Heart right ventricle (tissue), 16 donors: ENCODE data around the gene CD48. TPM values are rescaled to one million over a fixed set of nuclear protein-coding genes. Genes with fewer than 3 reads are reported as not detected.
"Not testable (repeated sequence)": the region's sequence is repeated elsewhere in the genome, so short reads cannot be mapped to it uniquely, and the experiment has no call there.

Source experiments
- ATAC-seq, 8 donors: fragments of 200-7000 bp; cut with Tn5 transposase; one replicate each; pipeline ENCODE4 v1.9.1; 2020; ENCODE audit warnings: mild to moderate bottlenecking in 8 of 8, moderate library complexity in 8 of 8, moderate number of reproducible peaks in 1 of 8
- DNase-seq, 2 donors: peaks; one replicate each; pipeline ENCODE4 v3.0.0-alpha.2; 2020
- H3K27ac ChIP-seq, 10 donors: fragments of 200-600 bp; sonication (generic) in 2 of 10; one replicate each; pipeline versions ENCODE4 v1.5.0 to v1.8.0; 2020 to 2022; ENCODE audit warnings: mild to moderate bottlenecking in 3 of 10
- H3K27me3 ChIP-seq, 7 donors: fragments of 200-600 bp; one replicate each; pipeline ENCODE4 v1.8.0; 2021 to 2022; ENCODE audit warnings: mild to moderate bottlenecking in 2 of 7
- H3K36me3 ChIP-seq, 9 donors: fragments of 200-600 bp; sonication (generic) in 1 of 9; one replicate each; pipeline versions ENCODE4 v1.5.0 to v1.8.0; 2020 to 2022; ENCODE audit warnings: mild to moderate bottlenecking in 2 of 9
- H3K4me1 ChIP-seq, 9 donors: fragments of 200-600 bp; sonication (generic) in 1 of 9; one replicate each; pipeline versions ENCODE4 v1.5.0 to v1.8.0; 2020 to 2022; ENCODE audit warnings: mild to moderate bottlenecking in 4 of 9
- H3K4me3 ChIP-seq, 10 donors: fragments of 200-600 bp; sonication (generic) in 2 of 10; one replicate each; pipeline versions ENCODE4 v1.5.0 to v1.8.0; 2020 to 2022; ENCODE audit warnings: mild to moderate bottlenecking in 7 of 10, moderate library complexity in 2 of 10
- H3K9me3 ChIP-seq, 11 donors: fragments of 200-600 bp in 10 of 11; sonication (generic) in 2 of 11; one replicate each; pipeline versions ENCODE4 v1.5.0 to v1.8.0; 2013 to 2022; ENCODE audit warnings: mild to moderate bottlenecking in 2 of 11, control low read depth in 1 of 11, moderate library complexity in 1 of 11
- CTCF ChIP-seq, 9 donors: fragments of 200-600 bp; sonication (generic) in 2 of 9; IDR thresholded peaks; one replicate each; pipeline versions ENCODE4 v1.5.0 to v1.8.0; 2021 to 2022; ENCODE audit warnings: antibody characterized with exemption in 9 of 9, mild to moderate bottlenecking in 5 of 9, moderate library complexity in 1 of 9
- WGBS, 2 donors: extraction: QIAGEN DNeasy Blood & Tissue Kit; methylation state at CpG; one replicate each; pipeline ENCODE4 v1.1.7; 2013; ENCODE audit warnings: inconsistent platforms in 1 of 2; 5-methylcytosine and 5-hydroxymethylcytosine counted together
- intact Hi-C, 10 donors: fragments of 100-400 bp; cut with DNase I; formaldehyde crosslinking; loops; one replicate each; pipeline versions ENCODE4 v1.11.1 to v1.14.2; 2022
- polyA plus RNA-seq, 2 donors: library from polyadenylated mRNA; stranded (reverse); fragments of 200-250 nt; gene quantifications; one replicate each; pipeline ENCODE4 v1.2.3, GENCODE V29; 2013
- total RNA-seq, 10 donors: library from RNA; stranded (reverse); fragmentation: NEBNext Ultra II Directional in 3 of 10; extraction: Animal tissue kit (Norgen Biotek cat#: 25700) in 3 of 10; gene quantifications; one replicate each; pipeline versions ENCODE4 v1.2.1 to v1.2.4, GENCODE V29; 2021 to 2023
- donor health status: Arrhythmogenic right ventricular cardiomyopathy.
- donor health status: ischemic (EF 13 %, LVEDD 7.1; RV severe dilation, severe dysfunction).
- donor health status: healthy with polysubstance abuse.
- donor health status: DM: no; HTN: yes; CAD: no.
- donor health status: DM: no; HTN: no; CAD: no.
- donor health status: ischemic (EF 25% LVEDD 6.9; RV normal size, moderate dysfunction).
- donor health status: ischemic (EF 25% LVEDD 5.7; RV mildly dilated, moderate dysfunction).
- donor health status: healthy.
- donor health status: DM: yes; HTN: yes; CAD: no.
- donor health status: Ischemic cardiomyopathy.
- donor health status: ischemic (EF 35%, LVEDD 5.7; RV mildly dilated, moderate dysfunction).
- donor health status: nonischemic (EF 11% LVEDD 7.7; RV severe dilation, severe dysfunction).
- donor health status: DM: yes; HTN: yes; CAD: no.
- donor health status: PGD.
- donor health status: ischemic (EF 29% LVEDD 5.4; RV normal size, mild dysfunction).
- donor health status: nonischemic (EF 23%, LVEDD 6.1; RV moderate dilation, normal function).

Gene CD48
- total and polyA plus RNA-seq, 12 donors, result 0.40 to 20.9 (median 0.96) TPM

- intact Hi-C loops, result no loop called here
- Histone ChIP-seq H3K36me3 (no peaks in the 10 kb centered on the region), H3K27me3 (peaks cover 0 to 15% (median 0%) of the 10 kb centered on the region in 7 donors), H3K4me1 (peaks cover 0 to 72% (median 0%) of the 10 kb centered on the region in 9 donors), H3K4me3 (peak overlapping the region in 1 of 10 donors; percentile 68), H3K27ac (peak overlapping the region in 1 of 10 donors; percentile 90), H3K9me3 (no peaks in the 10 kb centered on the region)
- WGBS, 2 donors, result 88 to 89% methylated on average over 4 of the region's 4 CpGs
- DNase-seq, result no peak
- TF ChIP-seq CTCF (IDR thresholded peaks at IDR 0.05), result no peak
- ATAC-seq, result peak in 5 of 8 donors; percentile 28 to 45 (median 34)
Observed at GRCh38 chr1:160708118-160708517, 3.5 kb downstream of the CD48 start.

GRCh38 chr1:160707236-160708064, 4.2 kb downstream of the CD48 start:
- H3K27me3 ChIP-seq, result peaks cover 0 to 16% (median 0%) of the 10 kb centered on the region in 7 donors
- peak overlapping the region in 2 of 10 donors; percentile 43 to 90 for H3K27ac ChIP-seq
- no peaks in the 10 kb centered on the region for H3K36me3 ChIP-seq
- H3K4me3 ChIP-seq, result peak overlapping the region in 1 of 10 donors; percentile 68
- intact Hi-C loops, result no loop called here
- WGBS, 2 donors, result 74 to 75% methylated on average over 8 of the region's 8 CpGs
- no peaks in the 10 kb centered on the region for H3K9me3 ChIP-seq
- DNase-seq, result no peak
- ATAC-seq, result no peak
- no peak for TF ChIP-seq CTCF (IDR thresholded peaks at IDR 0.05)
- H3K4me1 ChIP-seq, result peaks cover 0 to 72% (median 0%) of the 10 kb centered on the region in 9 donors

GRCh38 chr1:160706526-160707235, 4.9 kb downstream of the CD48 start:
- Histone ChIP-seq H3K27ac (peak overlapping the region in 2 of 10 donors; percentile 43 to 90), H3K4me3 (peak overlapping the region in 1 of 10 donors; percentile 68), H3K27me3 (peaks cover 0 to 15% (median 0%) of the 10 kb centered on the region in 7 donors), H3K36me3 (no peaks in the 10 kb centered on the region), H3K9me3 (no peaks in the 10 kb centered on the region), H3K4me1 (peaks cover 0 to 69% (median 0%) of the 10 kb centered on the region in 9 donors)
- WGBS, 2 donors, result 40 to 54% methylated on average over 4 of the region's 4 CpGs
- TF ChIP-seq CTCF (IDR thresholded peaks at IDR 0.05), result no peak
- DNase-seq (no peak), ATAC-seq (no peak)
- intact Hi-C loops, result no loop called here

GRCh38 chr1:160705742-160706141, 5.9 kb downstream of the CD48 start:
- ATAC-seq (no peak), DNase-seq (no peak)
- intact Hi-C loops, result no loop called here
- H3K36me3 ChIP-seq, result no peaks in the 10 kb centered on the region
- peak overlapping the region in 1 of 10 donors; percentile 68 for H3K4me3 ChIP-seq
- peaks cover 0 to 69% (median 0%) of the 10 kb centered on the region in 9 donors for H3K4me1 ChIP-seq
- H3K9me3 ChIP-seq, result no peaks in the 10 kb centered on the region
- peaks cover 0 to 9% (median 0%) of the 10 kb centered on the region in 7 donors for H3K27me3 ChIP-seq
- TF ChIP-seq CTCF (IDR thresholded peaks at IDR 0.05), result no peak
- peak overlapping the region in 1 of 10 donors; percentile 90 for H3K27ac ChIP-seq

- ATAC-seq, result peak in 5 of 8 donors; percentile 48 to 62 (median 52)
- WGBS, 2 donors, result 79 to 90% methylated on average over 3 of the region's 3 CpGs
- H3K9me3 ChIP-seq, H3K27me3 ChIP-seq, H3K36me3 ChIP-seq, intact Hi-C loops, H3K4me3 ChIP-seq, DNase-seq: not testable (repeated sequence)
- peak overlapping the region in 1 of 10 donors; percentile 90 for H3K27ac ChIP-seq
- peaks cover 0 to 73% (median 0%) of the 10 kb centered on the region in 9 donors for H3K4me1 ChIP-seq
Observed at GRCh38 chr1:160705212-160705621, 6.4 kb downstream of the CD48 start.
